Putamen (tissue), 1 donor: ENCODE measurements around the gene WSCD1.

Experiments
- DNase-seq: peaks from one replicate; pipeline ENCODE4 v3.0.0-alpha.2; 2016; ENCODE audit warnings: low spot score

Gene WSCD1

GRCh38 chr17:6160232-6160555, 90.0 kb downstream of the WSCD1 start:
- DNase-seq = no peak

DNA sequence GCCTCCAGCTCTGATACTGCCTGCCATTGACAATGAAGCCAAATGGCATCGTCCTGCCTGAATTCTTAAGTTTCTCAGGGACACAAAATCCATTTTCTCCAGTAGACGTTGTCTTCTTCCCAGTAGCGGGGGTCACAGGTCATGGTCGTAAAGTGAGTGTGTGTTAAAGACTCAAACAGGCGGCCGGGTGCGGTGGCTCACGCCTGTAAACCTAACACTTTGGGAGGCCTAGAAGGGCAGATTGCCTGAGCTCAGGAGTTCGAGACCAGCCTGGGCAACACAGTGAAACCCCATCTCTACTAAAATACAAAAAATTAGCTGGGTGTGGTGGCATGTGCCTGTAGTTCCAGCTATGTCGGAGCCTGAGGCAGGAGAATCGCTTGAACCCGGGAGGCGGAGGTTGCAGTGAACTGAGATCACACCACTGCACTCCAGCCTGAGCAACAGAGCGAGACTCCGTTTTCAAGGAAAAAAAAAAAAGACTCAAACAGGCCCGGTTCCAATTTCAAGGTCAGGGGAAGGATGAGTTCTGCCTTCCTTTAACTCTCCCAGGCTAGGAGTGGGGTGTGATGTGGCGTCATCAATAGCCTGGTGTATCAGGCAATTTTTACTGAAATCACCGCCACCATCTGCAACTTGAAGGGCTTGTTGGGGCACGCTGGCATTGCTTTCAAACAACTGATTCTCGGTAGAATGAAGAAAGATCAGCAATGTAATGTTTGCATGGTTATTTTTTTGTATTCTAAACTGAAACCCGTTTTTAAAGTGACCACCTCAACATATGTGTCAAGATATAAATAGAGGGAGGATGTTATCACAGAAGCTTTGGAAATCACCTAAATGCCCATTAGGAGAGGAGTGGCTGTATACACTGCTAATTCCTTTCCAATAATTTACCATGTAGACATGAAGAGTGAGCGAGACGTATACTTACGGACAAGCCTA, 91.0 kb downstream of the WSCD1 start:
- DNase-seq = no peak

DNA sequence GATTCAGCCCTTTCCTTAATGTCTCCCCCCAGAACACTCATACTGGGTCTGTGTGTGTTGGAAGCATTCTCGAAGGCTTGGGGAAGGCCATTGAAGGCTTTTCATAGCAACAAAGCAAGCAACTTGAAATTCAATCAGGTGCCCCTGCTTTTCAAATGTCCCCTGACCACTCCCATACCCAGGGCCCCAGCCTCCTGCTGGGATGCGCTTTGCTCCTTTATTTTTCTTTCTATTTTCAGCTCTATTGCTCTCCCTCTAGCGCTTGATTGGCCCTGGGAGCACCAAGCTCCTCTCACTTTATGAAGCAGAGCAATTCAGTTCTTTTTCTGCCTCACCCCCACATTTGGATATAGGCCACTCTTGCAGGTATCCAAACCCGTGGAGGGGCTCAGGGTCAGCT, 92.0 kb downstream of the WSCD1 start:
- DNase-seq = no peak

- no peak for DNase-seq
Measured at GRCh38 chr17:6162892-6163291, 92.7 kb downstream of the WSCD1 start.

- DNase-seq = no peak
Measured at GRCh38 chr17:6163612-6164333, 93.6 kb downstream of the WSCD1 start.

- no peak for DNase-seq
Measured at GRCh38 chr17:6164996-6165395, 94.8 kb downstream of the WSCD1 start.

DNA sequence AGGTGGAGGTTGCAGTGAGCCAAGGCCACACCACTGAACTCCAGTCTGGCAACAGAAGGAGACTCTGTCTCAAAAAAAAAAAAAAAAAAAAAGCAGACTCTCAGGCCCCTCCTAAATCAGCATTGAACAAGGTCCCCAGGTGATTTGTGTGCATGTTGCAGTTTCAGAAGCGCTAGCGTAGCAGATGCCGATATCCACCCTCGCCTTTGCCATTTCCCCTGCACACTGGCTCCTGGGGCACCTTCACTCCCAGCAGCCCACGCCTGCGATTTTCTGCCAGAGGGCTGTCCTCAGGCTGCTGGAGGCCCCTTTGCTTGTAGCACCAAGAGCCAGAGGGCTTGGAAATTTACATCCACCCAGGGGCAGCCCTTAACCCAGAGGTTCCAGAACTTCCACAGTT, 95.6 kb downstream of the WSCD1 start:
- DNase-seq = no peak

DNA sequence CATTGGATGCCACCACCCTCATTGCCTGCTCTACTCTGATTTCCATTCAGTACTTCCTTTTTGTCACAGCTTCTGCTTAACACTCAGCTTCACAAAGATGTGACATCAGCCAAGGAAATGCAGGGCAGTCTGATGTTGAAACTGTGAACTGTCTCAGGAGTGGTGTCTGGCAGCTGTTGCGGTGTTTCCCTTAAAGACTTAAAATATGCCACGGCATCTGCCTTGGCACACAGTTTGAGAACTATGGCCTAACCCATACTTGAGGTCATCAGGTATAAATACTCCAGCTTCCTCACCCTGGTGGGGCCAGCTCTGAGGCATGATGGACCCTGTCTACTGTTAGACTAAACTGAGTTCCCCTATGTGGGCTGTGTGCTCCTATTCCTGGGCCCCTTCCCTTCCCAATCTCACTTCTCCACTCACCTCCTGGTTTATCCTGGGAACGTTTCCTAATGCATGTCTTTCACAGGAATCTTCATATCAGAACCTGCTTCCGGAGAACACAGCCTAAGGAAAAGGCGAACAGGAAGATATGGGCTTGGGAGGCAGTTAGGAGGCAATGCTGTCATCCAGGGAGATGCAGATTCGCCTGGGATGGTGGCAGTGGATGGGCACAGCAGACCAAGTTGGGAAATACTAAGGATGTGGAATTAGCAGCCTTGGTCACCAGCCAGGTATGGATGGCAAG, 96.5 kb downstream of the WSCD1 start:
- DNase-seq = no peak

DNA sequence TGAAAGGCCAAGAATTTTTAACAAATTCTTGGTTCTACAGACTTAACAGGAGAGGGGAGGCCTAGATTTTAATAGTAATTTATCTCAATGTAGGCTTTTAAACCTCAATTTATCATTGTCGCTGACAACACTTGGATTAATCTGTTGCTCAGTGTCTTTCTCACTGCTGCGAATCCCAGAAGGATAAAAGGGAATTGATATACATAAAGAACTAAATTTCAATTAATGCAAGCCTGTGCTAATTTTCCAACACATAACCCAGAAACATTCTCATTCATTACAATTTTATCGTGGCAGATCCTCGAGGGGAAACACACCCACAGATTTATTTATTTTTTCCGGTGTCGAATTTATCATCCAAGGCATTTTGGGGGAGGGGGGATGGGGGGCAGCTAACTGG, 98.1 kb downstream of the WSCD1 start:
- DNase-seq = no peak

- DNase-seq = no peak
Measured at GRCh38 chr17:6170349-6170748, 100.2 kb downstream of the WSCD1 start.

DNA sequence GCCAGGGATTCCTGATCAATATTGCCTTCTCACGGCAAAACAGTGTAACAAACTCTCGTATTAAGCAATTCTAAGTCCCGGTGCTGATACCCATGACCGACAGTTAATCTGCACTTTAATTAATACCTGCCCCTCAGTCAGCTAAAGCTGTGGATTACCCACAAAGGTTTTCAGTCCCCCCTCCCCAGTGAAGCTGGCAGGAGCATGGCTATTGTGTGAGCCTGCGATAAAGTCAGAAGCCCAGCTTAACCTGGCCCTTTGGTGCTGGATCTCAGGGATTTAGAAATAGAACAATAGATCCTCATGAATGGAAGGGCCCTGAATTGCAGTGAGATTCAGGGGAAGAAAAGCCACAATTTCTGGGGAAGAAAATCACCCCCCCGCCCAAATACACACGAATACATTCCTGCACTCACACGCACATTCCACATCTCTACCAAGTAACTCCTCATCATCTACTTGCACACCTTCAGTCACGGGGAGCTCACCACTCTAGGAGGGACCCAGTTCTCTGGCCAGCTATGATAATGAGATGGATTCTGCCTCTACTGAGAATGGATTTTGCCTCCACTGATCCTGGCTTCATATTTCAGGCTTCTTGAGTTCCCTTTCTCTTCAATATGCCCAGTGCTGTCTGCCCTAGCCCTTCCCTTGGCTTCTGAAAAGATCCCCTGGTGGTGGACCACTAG, 102.6 kb downstream of the WSCD1 start:
- DNase-seq = no peak

DNA sequence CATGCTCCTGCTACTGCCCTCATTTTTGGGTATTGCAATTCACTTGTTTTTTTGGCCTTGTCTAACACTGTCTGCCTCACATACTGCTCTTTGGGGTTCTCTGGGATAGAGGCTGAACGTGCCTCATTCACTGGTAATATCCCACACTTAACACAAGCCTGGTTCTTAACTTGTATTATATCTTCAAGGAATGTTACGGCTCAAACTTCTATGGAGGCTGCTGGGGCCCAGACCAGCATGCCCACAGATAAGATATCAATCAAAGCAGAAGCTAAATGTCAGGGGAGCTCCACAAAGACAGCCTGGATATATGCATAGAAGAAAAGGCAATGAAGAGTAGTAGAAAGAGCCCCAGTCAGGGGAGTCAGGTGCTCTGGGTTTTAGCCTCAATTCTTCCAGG, 103.5 kb downstream of the WSCD1 start:
- DNase-seq = no peak
